Measurements from ENCODE around the gene C3orf52.

The C3orf52 gene

DNA sequence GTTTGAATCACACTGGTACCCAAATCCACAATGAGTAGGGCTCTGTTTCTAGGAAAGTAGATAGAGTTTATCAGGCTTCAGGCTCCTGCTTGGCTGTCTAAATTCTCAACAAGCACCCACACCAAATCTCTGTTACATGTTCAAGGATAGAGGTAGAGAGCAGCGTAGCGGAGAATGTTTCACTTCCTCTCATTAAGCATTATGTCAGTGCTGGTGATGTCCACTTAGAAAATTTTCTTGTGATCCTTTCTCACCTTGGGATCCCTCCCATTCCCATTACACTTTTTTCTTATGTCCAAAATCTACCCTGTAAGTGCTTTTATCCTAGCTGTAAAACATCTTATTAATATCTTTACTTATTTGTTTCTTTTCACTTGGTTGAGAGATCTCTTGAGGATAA, 81.6 kb downstream of the C3orf52 start:
- TF ChIP-seq, protein P1, sequence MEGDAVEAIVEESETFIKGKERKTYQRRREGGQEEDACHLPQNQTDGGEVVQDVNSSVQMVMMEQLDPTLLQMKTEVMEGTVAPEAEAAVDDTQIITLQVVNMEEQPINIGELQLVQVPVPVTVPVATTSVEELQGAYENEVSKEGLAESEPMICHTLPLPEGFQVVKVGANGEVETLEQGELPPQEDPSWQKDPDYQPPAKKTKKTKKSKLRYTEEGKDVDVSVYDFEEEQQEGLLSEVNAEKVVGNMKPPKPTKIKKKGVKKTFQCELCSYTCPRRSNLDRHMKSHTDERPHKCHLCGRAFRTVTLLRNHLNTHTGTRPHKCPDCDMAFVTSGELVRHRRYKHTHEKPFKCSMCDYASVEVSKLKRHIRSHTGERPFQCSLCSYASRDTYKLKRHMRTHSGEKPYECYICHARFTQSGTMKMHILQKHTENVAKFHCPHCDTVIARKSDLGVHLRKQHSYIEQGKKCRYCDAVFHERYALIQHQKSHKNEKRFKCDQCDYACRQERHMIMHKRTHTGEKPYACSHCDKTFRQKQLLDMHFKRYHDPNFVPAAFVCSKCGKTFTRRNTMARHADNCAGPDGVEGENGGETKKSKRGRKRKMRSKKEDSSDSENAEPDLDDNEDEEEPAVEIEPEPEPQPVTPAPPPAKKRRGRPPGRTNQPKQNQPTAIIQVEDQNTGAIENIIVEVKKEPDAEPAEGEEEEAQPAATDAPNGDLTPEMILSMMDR (IDR thresholded peaks at IDR 0.05; ENCODE audit: low read depth, low read length) = no peak
- no peak overlapping the region for H3K4me3 ChIP-seq (ENCODE audit: low read depth, low read length)
